Measurements from ENCODE around the gene C1orf159. TPM values are rescaled to one million over a fixed set of nuclear protein-coding genes. Genes with fewer than 3 reads are reported as not detected.

Gene C1orf159
- total RNA-seq, 1 experiment from 2014 or later: 32.0 TPM

- peak; percentile 63 for DNase-seq
- Histone ChIP-seq H3K27me3 (ENCODE audit: control insufficient read depth, insufficient read depth, low read length) (peaks cover 21% of the 10 kb centered on the region), H3K4me3 (ENCODE audit: insufficient read depth, low read depth, low read length) (no peak overlapping the region), H3K36me3 (replicated peaks; ENCODE audit: control insufficient read depth, insufficient read depth, low read length) (no peaks in the 10 kb centered on the region)
Observed at GRCh38 chr1:1120866-1121591, 5.1 kb upstream of the C1orf159 start.

GRCh38 chr1:1120096-1120495, 4.2 kb upstream of the C1orf159 start:
- DNase-seq: peak; percentile 63
- no peaks in the 10 kb centered on the region for H3K36me3 ChIP-seq (replicated peaks; ENCODE audit: control insufficient read depth, insufficient read depth, low read length)
- H3K4me3 ChIP-seq (ENCODE audit: insufficient read depth, low read depth, low read length): no peak overlapping the region
- H3K27me3 ChIP-seq (ENCODE audit: control insufficient read depth, insufficient read depth, low read length): peaks cover 21% of the 10 kb centered on the region

DNA sequence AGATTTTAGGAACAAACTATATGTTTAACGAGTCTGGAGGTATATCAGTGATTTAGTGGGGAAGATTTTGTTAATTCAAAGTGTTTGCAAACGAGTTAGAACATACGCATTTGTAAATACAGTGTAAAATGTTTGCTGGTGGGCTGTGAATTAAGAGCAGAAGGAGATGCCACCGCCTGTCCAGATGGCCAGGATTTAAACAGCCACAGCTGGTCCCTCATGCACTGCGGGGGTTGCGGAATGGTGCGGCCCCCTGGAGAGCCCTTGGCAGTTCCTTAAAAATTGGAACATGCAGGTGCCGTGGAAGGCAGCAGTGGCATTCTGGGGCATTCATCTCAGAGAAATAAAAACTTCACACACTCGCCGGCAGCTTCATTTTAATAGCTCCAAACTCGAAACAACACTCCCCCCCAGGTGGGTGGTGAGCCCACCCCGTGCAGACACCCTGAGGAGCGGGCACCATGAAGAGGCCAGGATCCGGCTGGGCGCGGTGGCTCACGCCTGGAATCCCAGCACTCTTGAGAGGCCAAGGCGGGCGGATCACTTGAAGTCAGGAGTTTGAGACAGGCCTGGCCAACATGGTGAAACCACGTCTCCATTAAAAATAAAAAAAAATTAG, 3.5 kb upstream of the C1orf159 start:
- H3K27me3 ChIP-seq (ENCODE audit: control insufficient read depth, insufficient read depth, low read length): peaks cover 21% of the 10 kb centered on the region
- H3K4me3 ChIP-seq (ENCODE audit: insufficient read depth, low read depth, low read length): no peak overlapping the region

DNA sequence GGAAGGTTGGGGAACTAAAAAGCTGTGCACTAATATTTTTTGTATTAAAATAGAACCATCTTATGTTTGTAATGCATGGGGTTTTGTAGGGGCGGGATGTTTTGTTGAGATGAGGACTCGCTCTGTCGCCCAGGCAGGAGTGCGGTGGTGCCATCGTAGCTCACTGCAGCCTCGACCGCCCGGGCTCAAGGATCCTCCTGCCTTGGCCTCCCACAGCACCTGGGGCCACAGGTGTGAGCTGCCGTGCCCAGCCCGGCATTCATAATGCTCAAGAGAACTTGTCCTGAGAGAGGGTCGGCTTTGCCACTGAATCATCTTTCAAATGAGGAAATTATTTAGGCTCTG, 3.0 kb upstream of the C1orf159 start:
- no peak for DNase-seq
- Histone ChIP-seq H3K4me3 (ENCODE audit: insufficient read depth, low read depth, low read length) (no peak overlapping the region), H3K27me3 (ENCODE audit: control insufficient read depth, insufficient read depth, low read length) (peaks cover 21% of the 10 kb centered on the region), H3K36me3 (replicated peaks; ENCODE audit: control insufficient read depth, insufficient read depth, low read length) (no peaks in the 10 kb centered on the region)

More for the DNA sequence above, 3.5 kb upstream of the C1orf159 start:
- H3K36me3 ChIP-seq (replicated peaks; ENCODE audit: control insufficient read depth, insufficient read depth, low read length): no peaks in the 10 kb centered on the region
- DNase-seq: peak; percentile 46

- DNase-seq: peak; percentile 51
- peaks cover 21% of the 10 kb centered on the region for H3K27me3 ChIP-seq (ENCODE audit: control insufficient read depth, insufficient read depth, low read length)
Observed at GRCh38 chr1:1118011-1118875, 2.4 kb upstream of the C1orf159 start.

DNA sequence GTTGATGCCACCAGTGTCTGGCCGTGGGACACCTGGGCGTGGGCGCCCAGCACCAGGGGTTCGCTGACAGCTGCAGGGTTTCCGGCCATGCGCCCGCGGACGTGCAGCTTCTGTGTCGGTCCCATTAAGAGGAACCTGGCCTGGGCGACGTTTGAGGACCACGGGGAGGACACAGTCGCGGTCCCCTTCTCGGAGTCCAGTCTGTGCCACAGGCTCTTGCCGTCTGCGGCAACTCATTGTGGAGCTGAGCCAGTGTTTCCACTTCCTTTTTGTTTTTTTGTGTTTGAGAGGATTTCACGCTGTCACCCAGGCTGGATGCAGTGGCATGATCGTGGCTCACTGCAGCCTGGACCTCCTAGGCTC, 1.6 kb upstream of the C1orf159 start:
- H3K4me3 ChIP-seq (ENCODE audit: insufficient read depth, low read depth, low read length): no peak overlapping the region
- H3K36me3 ChIP-seq (replicated peaks; ENCODE audit: control insufficient read depth, insufficient read depth, low read length): no peaks in the 10 kb centered on the region; the same call in 1 of the 2 replicates
- no peak for DNase-seq
- H3K27me3 ChIP-seq (ENCODE audit: control insufficient read depth, insufficient read depth, low read length): peaks cover 21% of the 10 kb centered on the region

More at GRCh38 chr1:1118011-1118875, 2.4 kb upstream of the C1orf159 start:
- Histone ChIP-seq H3K4me3 (ENCODE audit: insufficient read depth, low read depth, low read length) (no peak overlapping the region), H3K36me3 (replicated peaks; ENCODE audit: control insufficient read depth, insufficient read depth, low read length) (no peaks in the 10 kb centered on the region)

- peak; percentile 70 for DNase-seq
- peak overlapping the region; percentile 50 for H3K4me3 ChIP-seq (ENCODE audit: insufficient read depth, low read depth, low read length)
Observed at GRCh38 chr1:1116701-1117468, 996 bp upstream of the C1orf159 start.

GRCh38 chr1:1115136-1115785, 628 bp downstream of the C1orf159 start:
- Histone ChIP-seq H3K27me3 (ENCODE audit: control insufficient read depth, insufficient read depth, low read length) (peaks cover 21% of the 10 kb centered on the region), H3K36me3 (replicated peaks; ENCODE audit: control insufficient read depth, insufficient read depth, low read length) (no peaks in the 10 kb centered on the region; the same call in 1 of the 2 replicates), H3K4me3 (ENCODE audit: insufficient read depth, low read depth, low read length) (peak overlapping the region; percentile 87)
- no peak for DNase-seq

More at GRCh38 chr1:1116701-1117468, 996 bp upstream of the C1orf159 start:
- H3K27me3 ChIP-seq (ENCODE audit: control insufficient read depth, insufficient read depth, low read length): peaks cover 21% of the 10 kb centered on the region
- H3K36me3 ChIP-seq (replicated peaks; ENCODE audit: control insufficient read depth, insufficient read depth, low read length): no peaks in the 10 kb centered on the region; the same call in 1 of the 2 replicates

DNA sequence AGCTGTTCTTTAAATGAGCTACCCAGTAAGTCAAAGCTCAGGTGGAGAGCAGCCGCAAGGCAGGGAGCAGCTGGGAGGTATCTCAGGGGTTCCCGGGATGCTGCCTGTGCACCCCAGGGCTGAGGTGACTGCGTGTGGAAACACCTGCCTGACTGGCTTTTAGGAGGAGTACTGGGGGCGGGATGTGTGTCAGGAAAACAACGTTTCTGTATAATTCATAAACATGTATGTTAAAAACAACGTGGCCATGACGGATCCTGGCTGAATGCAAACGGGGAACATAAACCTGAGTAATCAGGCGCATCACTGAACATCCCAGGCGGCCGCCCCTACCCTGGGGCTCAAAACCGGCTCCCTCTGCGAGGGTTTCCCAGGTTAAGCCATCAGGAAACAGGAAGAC, 1.5 kb downstream of the C1orf159 start:
- Histone ChIP-seq H3K36me3 (replicated peaks; ENCODE audit: control insufficient read depth, insufficient read depth, low read length) (no peaks in the 10 kb centered on the region; the same call in 1 of the 2 replicates), H3K4me3 (ENCODE audit: insufficient read depth, low read depth, low read length) (no peak overlapping the region; the same call in 1 of the 2 replicates)

DNA sequence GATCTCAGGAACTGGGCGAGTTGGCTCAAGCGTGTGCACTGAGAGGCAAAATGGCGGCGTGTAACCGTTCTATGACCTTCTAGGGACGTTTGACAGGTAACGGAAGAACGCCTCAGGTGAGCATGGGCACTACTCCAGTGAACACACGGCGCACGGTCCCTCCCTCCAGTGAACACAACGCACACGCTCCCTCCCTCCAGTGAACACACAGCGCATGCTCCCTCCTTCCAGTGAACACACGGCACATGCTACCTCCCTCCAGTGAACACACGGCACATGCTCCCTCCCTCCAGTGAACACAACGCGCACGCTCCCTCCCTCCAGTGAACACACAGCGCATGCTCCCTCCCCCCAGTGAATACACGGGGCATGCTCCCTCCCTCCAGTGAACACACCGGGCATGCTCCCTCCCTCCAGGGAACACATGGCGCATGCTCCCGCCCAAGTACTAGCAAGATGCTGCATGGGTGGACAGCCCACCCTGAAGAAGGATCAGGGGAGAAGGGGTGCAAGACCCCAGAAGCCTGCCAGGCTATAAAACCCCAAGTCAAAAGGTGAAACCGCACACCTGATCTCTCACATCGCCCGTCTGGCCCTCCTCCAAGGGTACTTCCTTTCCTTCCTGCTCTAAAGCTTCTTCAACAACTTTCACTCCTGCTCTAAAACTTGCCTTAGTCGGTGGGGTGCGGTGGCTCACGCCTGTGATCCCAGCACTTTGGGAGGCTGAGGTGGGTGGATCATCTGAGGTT, 3.5 kb downstream of the C1orf159 start:
- Histone ChIP-seq H3K36me3 (replicated peaks; ENCODE audit: control insufficient read depth, insufficient read depth, low read length) (no peaks in the 10 kb centered on the region; the same call in 1 of the 2 replicates), H3K27me3 (ENCODE audit: control insufficient read depth, insufficient read depth, low read length) (peaks cover 7% of the 10 kb centered on the region), H3K4me3 (ENCODE audit: insufficient read depth, low read depth, low read length) (no peak overlapping the region)
- no peak for DNase-seq

More for the DNA sequence above, 1.5 kb downstream of the C1orf159 start:
- DNase-seq: no peak
- H3K27me3 ChIP-seq (ENCODE audit: control insufficient read depth, insufficient read depth, low read length): peaks cover 21% of the 10 kb centered on the region

GRCh38 chr1:1111516-1112236, 4.2 kb downstream of the C1orf159 start:
- Histone ChIP-seq H3K4me3 (ENCODE audit: insufficient read depth, low read depth, low read length) (no peak overlapping the region), H3K36me3 (replicated peaks; ENCODE audit: control insufficient read depth, insufficient read depth, low read length) (no peaks in the 10 kb centered on the region; the same call in 1 of the 2 replicates), H3K27me3 (ENCODE audit: control insufficient read depth, insufficient read depth, low read length) (peaks cover 2% of the 10 kb centered on the region)
- DNase-seq: no peak

GRCh38 chr1:1110561-1110971, 5.3 kb downstream of the C1orf159 start:
- H3K27me3 ChIP-seq (ENCODE audit: control insufficient read depth, insufficient read depth, low read length): no peaks in the 10 kb centered on the region; the same call in 1 of the 2 replicates
- H3K4me3 ChIP-seq (ENCODE audit: insufficient read depth, low read depth, low read length): no peak overlapping the region
- DNase-seq: no peak
- H3K36me3 ChIP-seq (replicated peaks; ENCODE audit: control insufficient read depth, insufficient read depth, low read length): no peaks in the 10 kb centered on the region; the same call in 1 of the 2 replicates
